K562 (cell line): Measurements from ENCODE around the gene SH3BP5L. TPM values are rescaled to one million over a fixed set of nuclear protein-coding genes. Genes with fewer than 3 reads are reported as not detected.
A peak's percentile ranks its signal among the peaks of the same experiment; 100 is the strongest.

Experiments
- ARNT ChIP-seq, 2 experiments: fragments of 450-650 bp; IDR thresholded peaks; 2 replicates each; pipeline ENCODE4 v1.6.1; 2016; ENCODE audit warnings: mild to moderate bottlenecking in 1 of 2
- ATF2 ChIP-seq: sonication (generic); formaldehyde crosslinking; IDR thresholded peaks from 2 replicates; pipeline ENCODE4 v1.8.1; 2022; ENCODE audit warnings: missing genetic modification reagents
- CAMTA2 ChIP-seq: fragments of 250-450 bp; sonication (Bioruptor Pico); conservative IDR thresholded peaks from 2 replicates; pipeline ENCODE4 v1.5.1; 2022
- CBX5 ChIP-seq: IDR thresholded peaks from 2 replicates; pipeline ENCODE4 v1.6.1; 2014; ENCODE audit warnings: low read depth, borderline replicate concordance
- CC2D1A ChIP-seq: fragments of 450-650 bp; IDR thresholded peaks from 2 replicates; pipeline ENCODE4 v1.6.1; 2017; ENCODE audit warnings: mild to moderate bottlenecking
- CGGBP1 ChIP-seq: fragments of 250-450 bp; sonication (Bioruptor Pico); IDR thresholded peaks from 2 replicates; pipeline ENCODE4 v1.9.0; 2021; ENCODE audit warnings: mild to moderate bottlenecking
- CHD2 ChIP-seq: IDR thresholded peaks from 2 replicates; pipeline ENCODE4 v1.6.1; 2011; ENCODE audit warnings: low read depth, low read length
- DIDO1 ChIP-seq: fragments of 450-650 bp; IDR thresholded peaks from 2 replicates; pipeline ENCODE4 v1.6.1; 2016; ENCODE audit warnings: low read depth, missing biosample characterization, missing genetic modification characterization
- DPF2 ChIP-seq: fragments of 450-650 bp; IDR thresholded peaks from 2 replicates; pipeline ENCODE4 v1.6.1; 2016
- ELF1 ChIP-seq: fragments of 200-800 bp; sonication (Bioruptor generic); IDR thresholded peaks from 2 replicates; pipeline ENCODE4 v1.6.1; 2016; ENCODE audit warnings: missing genetic modification characterization, missing compliant biosample characterization
- ETS2 ChIP-seq: IDR thresholded peaks from 2 replicates; pipeline ENCODE4 v1.6.1; 2016; ENCODE audit warnings: borderline replicate concordance, missing genetic modification characterization, mild to moderate bottlenecking, moderate library complexity, missing compliant biosample characterization; ENCODE audit not compliant: poor library complexity, severe bottlenecking
- ETV6 ChIP-seq, 3 experiments: fragments of 150-350 bp in 1 of 3; sonication (generic) in 1 of 3; formaldehyde crosslinking in 1 of 3; IDR thresholded peaks; 2 replicates each; pipeline versions ENCODE4 v1.6.1 to v1.8.0; 2014 to 2022; ENCODE audit warnings: borderline replicate concordance in 2 of 3, low read depth in 2 of 3, antibody characterized with exemption in 1 of 3, low read length in 1 of 3, mild to moderate bottlenecking in 1 of 3, missing genetic modification reagents in 1 of 3
- GTF2E2 ChIP-seq: fragments of 200-800 bp; sonication (Bioruptor generic); IDR thresholded peaks from 2 replicates; pipeline ENCODE4 v1.6.1; 2016; ENCODE audit warnings: missing genetic modification characterization, missing compliant biosample characterization
- HLTF ChIP-seq: fragments of 450-650 bp; IDR thresholded peaks from 2 replicates; pipeline ENCODE4 v1.6.1; 2016
- HSF4 ChIP-seq: fragments of 250-450 bp; sonication (Bioruptor Pico); IDR thresholded peaks from 2 replicates; pipeline ENCODE4 v2.1.2; 2022; ENCODE audit warnings: mild to moderate bottlenecking, moderate library complexity, borderline replicate concordance
- KLF13 ChIP-seq: fragments of 450-650 bp; IDR thresholded peaks from 2 replicates; pipeline ENCODE4 v1.6.1; 2016; ENCODE audit warnings: missing genetic modification characterization, low read depth, mild to moderate bottlenecking, missing compliant biosample characterization, moderate library complexity, borderline replicate concordance
- KLF6 ChIP-seq: fragments of 250-450 bp; sonication (Bioruptor Pico); IDR thresholded peaks from 2 replicates; pipeline ENCODE4 v1.4.0; 2020; ENCODE audit warnings: mild to moderate bottlenecking, moderate library complexity, borderline replicate concordance
- MXD1 ChIP-seq: fragments of 250-450 bp; sonication (Bioruptor Pico); IDR thresholded peaks from 2 replicates; pipeline ENCODE4 v1.8.0; 2021; ENCODE audit warnings: borderline replicate concordance, mild to moderate bottlenecking, moderate library complexity; ENCODE audit not compliant: poor library complexity, severe bottlenecking
- NR4A1 ChIP-seq, 2 experiments: fragments of 250-450 bp in 1 of 2; fragments of 450-650 bp in 1 of 2; sonication (Bioruptor Pico) in 1 of 2; IDR thresholded peaks; 2 replicates each; pipeline versions ENCODE4 v1.4.0 to v1.6.1; 2016 to 2020; ENCODE audit warnings: mild to moderate bottlenecking in 2 of 2, missing compliant biosample characterization in 1 of 2, missing genetic modification characterization in 1 of 2, moderate library complexity in 1 of 2
- POLR2AphosphoS2 ChIP-seq: IDR thresholded peaks from 2 replicates; pipeline ENCODE4 v1.6.1; 2012; ENCODE audit warnings: low read length, improper control_type of control experiment
- TAF1 ChIP-seq: IDR thresholded peaks from 2 replicates; pipeline ENCODE4 v1.6.1; 2011; ENCODE audit warnings: mild to moderate bottlenecking, low read length, moderate library complexity; ENCODE audit not compliant: insufficient read depth, control insufficient read depth, severe bottlenecking; ENCODE audit errors: extremely low read depth
- TCF3 ChIP-seq: sonication (generic); formaldehyde crosslinking; IDR thresholded peaks from 2 replicates; pipeline ENCODE4 v1.4.0; 2020; ENCODE audit warnings: mild to moderate bottlenecking, missing genetic modification reagents
- WHSC1 ChIP-seq: IDR thresholded peaks from one replicate; pipeline ENCODE4 v1.6.1; 2012; ENCODE audit warnings: low read length, control low read depth, inconsistent platforms
- YBX1 ChIP-seq: fragments of 450-650 bp; IDR thresholded peaks from 2 replicates; pipeline ENCODE4 v1.7.1; 2016; ENCODE audit warnings: mild to moderate bottlenecking
- ZNF217 ChIP-seq: sonication (generic); formaldehyde crosslinking; IDR thresholded peaks from 2 replicates; pipeline ENCODE4 v1.8.0; 2022; ENCODE audit warnings: mild to moderate bottlenecking, missing genetic modification reagents
- ZNF232 ChIP-seq: sonication (generic); formaldehyde crosslinking; IDR thresholded peaks from 2 replicates; pipeline ENCODE4 v1.8.0; 2022; ENCODE audit warnings: mild to moderate bottlenecking, missing genetic modification reagents
- ZNF253 ChIP-seq: fragments of 250-450 bp; sonication (Bioruptor Pico); conservative IDR thresholded peaks from 2 replicates; pipeline ENCODE4 v1.6.1; 2021; ENCODE audit warnings: mild to moderate bottlenecking
- ZNF384 ChIP-seq: IDR thresholded peaks from 2 replicates; pipeline ENCODE4 v1.6.1; 2012; ENCODE audit warnings: low read depth, low read length, improper control_type of control experiment
- ZNF589 ChIP-seq: fragments of 200-800 bp; sonication (Bioruptor generic); IDR thresholded peaks from 2 replicates; pipeline ENCODE4 v1.6.1; 2016; ENCODE audit warnings: low read depth, missing genetic modification characterization, missing compliant biosample characterization
- ZNF77 ChIP-seq: fragments of 250-450 bp; sonication (Bioruptor Pico); IDR thresholded peaks from 2 replicates; pipeline ENCODE4 v1.5.0; 2020
- polyA plus RNA-seq, 8 experiments: library from polyadenylated mRNA; depleted of rRNA in 4 of 8; stranded (reverse) in 5 of 8; unstranded in 3 of 8; fragments of >200 nt; fragmentation: Nextera tagmentation in 2 of 8; fragmentation: Illumina TruSeq in 1 of 8; extraction: Ambion mirVana in 2 of 8; extraction: Trizol in 1 of 8; gene quantifications; 2 replicates each; pipeline versions ENCODE4 v1.2.1 to v1.2.3, GENCODE V29; 2011 to 2014; ENCODE audit warnings: inconsistent platforms in 1 of 8, missing spikeins in 1 of 8
- total RNA-seq, 7 experiments: library from RNA; depleted of rRNA in 6 of 7; stranded (reverse); fragments of >200 nt in 6 of 7; fragmentation: Illumina TruSeq in 2 of 7; extraction: Trizol in 2 of 7; gene quantifications; 2 replicates each; pipeline versions ENCODE4 v1.2.1 to v1.2.3, GENCODE V29; 2011 to 2021; ENCODE audit warnings: low replicate concordance in 1 of 7

The SH3BP5L gene
- total and polyA plus RNA-seq, 9 of the 15 experiments (the other 6 are each of a cell fraction or from before 2014, with no cell fraction given) = 1.9 to 26.5 (median 15.8) TPM

GRCh38 chr1:248873993-248874533 is 48.3 kb upstream of the SH3BP5L start (continued):
- no peak for TF ChIP-seq MXD1 (CRISPR knock-in tag)
- no peak for TF ChIP-seq ZNF77 (CRISPR knock-in tag)
- TF ChIP-seq NR4A1 (CRISPR knock-in tag; IDR thresholded peaks at IDR 0.05) = no peak
- TF ChIP-seq NR4A1 (tag; IDR thresholded peaks at IDR 0.05) = no peak
- no peak for TF ChIP-seq DIDO1
- TF ChIP-seq CGGBP1 (CRISPR knock-in tag) = no peak
- TF ChIP-seq ZNF217 (CRISPR knock-in tag) = no peak
- no peak for TF ChIP-seq ZNF232
- 0 out of 2 replicates have a peak, but pooled peaks have one; percentile 32 for TF ChIP-seq DPF2
- TF ChIP-seq WHSC1 = no peak
- TF ChIP-seq ETV6 (IDR thresholded peaks at IDR 0.05; ENCODE audit: borderline replicate concordance in 1 of 2, low read depth in 2 of 2, low read length in 1 of 2) = 0 out of 4 replicates have a peak, but pooled peaks of 1 of the 2 experiments have one; percentile 67
- TF ChIP-seq ETV6 (CRISPR knock-in tag; IDR thresholded peaks at IDR 0.05; ENCODE audit: borderline replicate concordance) = no peak
- TF ChIP-seq ZNF384 = no peak
- no peak for TF ChIP-seq CAMTA2 (CRISPR knock-in tag)
- TF ChIP-seq YBX1 = no peak
- TF ChIP-seq TCF3 = no peak
- peak; percentile 65 to 90; a peak in 3 of 4 replicates for TF ChIP-seq ARNT (IDR thresholded peaks at IDR 0.05)
- TF ChIP-seq CC2D1A = no peak
- no peak for TF ChIP-seq HSF4 (CRISPR knock-in tag)
- no peak for TF ChIP-seq KLF6 (CRISPR knock-in tag)
- 0 out of 2 replicates have a peak, but pooled peaks have one; percentile 31 for TF ChIP-seq KLF13 (tag)
- TF ChIP-seq ZNF589 (CRISPR knock-in tag) = no peak; the same call in 1 of the 2 replicates
- peak; percentile 58 for TF ChIP-seq CHD2
- TF ChIP-seq CBX5 = no peak
- no peak for TF ChIP-seq ATF2
- TF ChIP-seq ELF1 (tag) = 0 out of 2 replicates have a peak, but pooled peaks have one; percentile 10
- no peak for TF ChIP-seq HLTF
- no peak for TF ChIP-seq ETS2
- no peak for TF ChIP-seq GTF2E2 (tag)
- TF ChIP-seq POLR2AphosphoS2 = no peak
- TF ChIP-seq TAF1 = no peak
- TF ChIP-seq ZNF253 (CRISPR knock-in tag) = no peak; the same call in 1 of the 2 replicates
